Keratinocyte (primary cell): ENCODE results near the gene ZCCHC24. TPM values are rescaled to one million over a fixed set of nuclear protein-coding genes. Genes with fewer than 3 reads are reported as not detected.

ENCODE experiments used
- DNase-seq: peaks from one replicate; pipeline ENCODE4 v3.0.0-alpha.2; 2011; ENCODE audit warnings: low read depth, missing footprints, low spot score
- FAIRE-seq: peaks from 2 replicates; lab custom pipeline; 2011; peaks lifted over from hg19 to GRCh38; lab: Jason Lieb, UNC
- H2AFZ ChIP-seq: 2 replicates; pipeline ENCODE4 v1.6.0; 2012; ENCODE audit warnings: low read length, control low read depth, inconsistent platforms; ENCODE audit not compliant: control insufficient read depth
- H3K27ac ChIP-seq: 2 replicates; pipeline ENCODE4 v1.5.1; 2011; ENCODE audit warnings: low read length; ENCODE audit not compliant: control insufficient read depth, insufficient read depth
- H3K27me3 ChIP-seq: 3 replicates; pipeline ENCODE4 v1.6.0; 2011; ENCODE audit warnings: low read length; ENCODE audit not compliant: control insufficient read depth, insufficient read depth; ENCODE audit errors: extremely low read depth
- H3K36me3 ChIP-seq, 2 experiments: 2 replicates in 1 of 2; 3 replicates in 1 of 2; pipeline ENCODE4 v1.5.1; 2011; ENCODE audit warnings: low read length in 2 of 2, mild to moderate bottlenecking in 1 of 2; ENCODE audit not compliant: control insufficient read depth in 2 of 2, insufficient read depth in 2 of 2; ENCODE audit errors: extremely low read depth in 1 of 2
- H3K4me1 ChIP-seq: 3 replicates; pipeline ENCODE4 v1.5.1; 2011; ENCODE audit warnings: low read length; ENCODE audit not compliant: control insufficient read depth, insufficient read depth; ENCODE audit errors: extremely low read depth
- H3K4me2 ChIP-seq: 3 replicates; pipeline ENCODE4 v1.6.0; 2011; ENCODE audit warnings: low read depth, low read length; ENCODE audit not compliant: control insufficient read depth, insufficient read depth; ENCODE audit errors: extremely low read depth
- H3K4me3 ChIP-seq, 3 experiments: fragments of 200-600 bp in 1 of 3; sonication (generic) in 1 of 3; 2 replicates in 2 of 3; 3 replicates in 1 of 3; pipeline ENCODE4 v1.5.1; 2011 to 2016; ENCODE audit warnings: low read length in 3 of 3, mild to moderate bottlenecking in 3 of 3, control low read depth in 2 of 3, inconsistent platforms in 1 of 3, low read depth in 1 of 3, mixed read lengths in 1 of 3, mixed run types in 1 of 3, moderate library complexity in 1 of 3; ENCODE audit not compliant: control insufficient read depth in 2 of 3, insufficient read depth in 2 of 3; ENCODE audit errors: extremely low read depth in 1 of 3
- H3K79me2 ChIP-seq: 2 replicates; pipeline ENCODE4 v1.6.0; 2012; ENCODE audit warnings: low read length; ENCODE audit not compliant: control insufficient read depth, insufficient read depth
- H3K9ac ChIP-seq: 3 replicates; pipeline ENCODE4 v1.6.0; 2011; ENCODE audit warnings: low read length; ENCODE audit not compliant: control insufficient read depth, insufficient read depth; ENCODE audit errors: extremely low read depth
- H3K9me1 ChIP-seq: 3 replicates; pipeline ENCODE4 v1.6.0; 2011; ENCODE audit warnings: low read length; ENCODE audit not compliant: control insufficient read depth, insufficient read depth; ENCODE audit errors: extremely low read depth
- H3K9me3 ChIP-seq: 2 replicates; pipeline ENCODE4 v1.5.1; 2012; ENCODE audit warnings: low read depth, low read length; ENCODE audit not compliant: control insufficient read depth
- H4K20me1 ChIP-seq: 3 replicates; pipeline ENCODE4 v1.6.0; 2011; ENCODE audit warnings: low read length; ENCODE audit not compliant: control insufficient read depth, insufficient read depth; ENCODE audit errors: extremely low read depth
- EZH2 ChIP-seq: IDR thresholded peaks from one replicate; pipeline ENCODE4 v1.6.1; 2012; ENCODE audit warnings: inconsistent platforms, mild to moderate bottlenecking, low read length, moderate library complexity
- dilution Hi-C: fragments of 300-500 bp; cut with MboI; formaldehyde crosslinking; loops from one replicate; pipeline ENCODE4 v1.7.0; 2020; ENCODE audit warnings: low sequenced_read_pairs; ENCODE audit not compliant: extremely low pct_ligation_motif_present
- polyA plus RNA-seq, 5 experiments: library from polyadenylated mRNA; depleted of rRNA in 3 of 5; stranded (reverse) in 3 of 5; stranded (forward) in 1 of 5; unstranded in 1 of 5; fragments of >200 nt; gene quantifications; 1 replicate in 1 of 5; 2 replicates in 3 of 5; 3 replicates in 1 of 5; pipeline versions ENCODE4 v1.2.1 to v1.2.3, GENCODE V29; 2011 to 2012; ENCODE audit warnings: missing spikeins in 2 of 5, low read depth in 1 of 5, low replicate concordance in 1 of 5
- TF ChIP-seq, protein P1 (sequence below), 3 experiments: IDR thresholded peaks in 1 of 3; conservative IDR thresholded peaks in 1 of 3; optimal IDR thresholded peaks in 1 of 3; 2 replicates in 2 of 3; 3 replicates in 1 of 3; pipeline versions ENCODE3 to v1.5.1; 2011; ENCODE audit warnings: low read length in 3 of 3, mild to moderate bottlenecking in 3 of 3, moderate library complexity in 2 of 3, control low read depth in 1 of 3, inconsistent platforms in 1 of 3; ENCODE audit not compliant: insufficient read depth in 2 of 3; ENCODE audit errors: extremely low read depth in 1 of 3

Gene ZCCHC24
- polyA plus RNA-seq, 1 donor (not counting 4 experiments of a cell fraction or from before 2014, with no cell fraction given) = 0.96 TPM

DNA sequence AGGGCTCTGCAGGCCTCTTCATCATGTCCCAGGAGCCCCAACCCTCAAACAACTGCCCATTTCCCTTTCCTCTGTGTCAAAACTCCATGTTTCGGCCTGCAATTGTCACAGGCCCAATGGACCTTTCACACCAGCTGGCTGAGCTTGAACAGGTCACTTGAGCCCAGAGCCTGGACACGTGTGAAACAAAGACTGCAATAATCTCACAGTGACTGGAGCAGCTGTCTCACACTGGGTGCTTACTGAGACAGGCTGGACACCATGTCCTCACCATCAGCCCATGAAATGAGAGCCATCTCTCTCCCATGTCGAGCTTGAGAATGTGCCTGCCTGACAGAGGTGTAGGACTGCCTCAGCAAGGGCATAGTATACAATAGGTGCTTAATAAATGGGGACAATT lies 47.4 kb upstream of the ZCCHC24 start:
- no peak for DNase-seq
- Histone ChIP-seq H3K36me3 (no peaks in the 10 kb centered on the region), H4K20me1 (no peaks in the 10 kb centered on the region), H3K4me2 (no peak overlapping the region), H3K9me1 (no peaks in the 10 kb centered on the region), H3K27ac (no peak overlapping the region), H3K9ac (no peak overlapping the region), H3K27me3 (peaks cover 8% of the 10 kb centered on the region), H3K9me3 (no peaks in the 10 kb centered on the region), H3K79me2 (no peaks in the 10 kb centered on the region), H3K4me3 (no peak overlapping the region), H3K4me1 (peaks cover 11% of the 10 kb centered on the region), H2AFZ (no peak overlapping the region)
- dilution Hi-C loops = no loop called here
- no peak for TF ChIP-seq EZH2
- TF ChIP-seq, protein P1, sequence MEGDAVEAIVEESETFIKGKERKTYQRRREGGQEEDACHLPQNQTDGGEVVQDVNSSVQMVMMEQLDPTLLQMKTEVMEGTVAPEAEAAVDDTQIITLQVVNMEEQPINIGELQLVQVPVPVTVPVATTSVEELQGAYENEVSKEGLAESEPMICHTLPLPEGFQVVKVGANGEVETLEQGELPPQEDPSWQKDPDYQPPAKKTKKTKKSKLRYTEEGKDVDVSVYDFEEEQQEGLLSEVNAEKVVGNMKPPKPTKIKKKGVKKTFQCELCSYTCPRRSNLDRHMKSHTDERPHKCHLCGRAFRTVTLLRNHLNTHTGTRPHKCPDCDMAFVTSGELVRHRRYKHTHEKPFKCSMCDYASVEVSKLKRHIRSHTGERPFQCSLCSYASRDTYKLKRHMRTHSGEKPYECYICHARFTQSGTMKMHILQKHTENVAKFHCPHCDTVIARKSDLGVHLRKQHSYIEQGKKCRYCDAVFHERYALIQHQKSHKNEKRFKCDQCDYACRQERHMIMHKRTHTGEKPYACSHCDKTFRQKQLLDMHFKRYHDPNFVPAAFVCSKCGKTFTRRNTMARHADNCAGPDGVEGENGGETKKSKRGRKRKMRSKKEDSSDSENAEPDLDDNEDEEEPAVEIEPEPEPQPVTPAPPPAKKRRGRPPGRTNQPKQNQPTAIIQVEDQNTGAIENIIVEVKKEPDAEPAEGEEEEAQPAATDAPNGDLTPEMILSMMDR (optimal IDR thresholded peaks at IDR 0.05 in 1 of 3, IDR thresholded peaks at IDR 0.05 in 1 of 3, conservative IDR thresholded peaks at IDR 0.05 in 1 of 3; ENCODE audit: extremely low read depth in 1 of 3, insufficient read depth in 2 of 3, low read length in 3 of 3) = no peak
- FAIRE-seq = no peak

DNA sequence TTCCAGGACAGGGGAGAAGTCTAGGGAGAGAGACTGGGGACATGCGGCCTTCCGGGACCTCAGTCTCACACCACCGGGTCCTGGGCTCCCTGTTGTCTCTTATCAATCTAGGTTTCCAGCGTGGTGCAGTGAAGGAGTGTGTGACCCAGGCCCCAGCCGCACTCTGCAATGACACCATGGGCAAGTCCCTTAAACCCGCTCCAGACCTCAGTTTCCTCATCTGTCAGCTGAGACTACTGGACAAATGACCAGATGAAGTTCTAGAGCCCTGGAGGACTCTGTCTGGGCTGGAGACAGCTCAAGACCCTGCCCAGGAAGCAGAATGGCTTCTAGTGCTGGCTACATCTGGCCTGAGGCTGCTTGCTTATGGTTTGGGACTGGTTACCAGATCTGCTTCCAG lies 46.8 kb upstream of the ZCCHC24 start:
- H3K9ac ChIP-seq = no peak overlapping the region
- DNase-seq = no peak
- H3K4me3 ChIP-seq = no peak overlapping the region
- no peaks in the 10 kb centered on the region for H3K79me2 ChIP-seq
- H3K4me1 ChIP-seq = peaks cover 13% of the 10 kb centered on the region
- TF ChIP-seq, protein P1 (optimal IDR thresholded peaks at IDR 0.05 in 1 of 3, IDR thresholded peaks at IDR 0.05 in 1 of 3, conservative IDR thresholded peaks at IDR 0.05 in 1 of 3; ENCODE audit: extremely low read depth in 1 of 3, insufficient read depth in 2 of 3, low read length in 3 of 3) = no peak
- no peak for TF ChIP-seq EZH2
- peaks cover 4% of the 10 kb centered on the region for H3K27me3 ChIP-seq
- FAIRE-seq = no peak
- H4K20me1 ChIP-seq = no peaks in the 10 kb centered on the region
- H3K36me3 ChIP-seq = no peaks in the 10 kb centered on the region
- no peaks in the 10 kb centered on the region for H3K9me1 ChIP-seq
- H3K27ac ChIP-seq = no peak overlapping the region
- H3K9me3 ChIP-seq = no peaks in the 10 kb centered on the region
- dilution Hi-C loops = no loop called here
- no peak overlapping the region for H3K4me2 ChIP-seq
- no peak overlapping the region for H2AFZ ChIP-seq
